CD4-positive, alpha-beta T cell treated with Interleukin-15 for 4 hours (primary cell): ENCODE measurements around the gene TSPAN5.

Experiments
- DNase-seq: peaks from one replicate; pipeline ENCODE4 v3.0.0-alpha.2; 2020; ENCODE audit warnings: low spot score

Gene TSPAN5

GRCh38 chr4:98673288-98673644 is 14.9 kb upstream of the TSPAN5 start:
- DNase-seq, result no peak

- DNase-seq, result no peak
These were observed 14.3 kb upstream of the TSPAN5 start for GRCh38 chr4:98672583-98673287.

- no peak for DNase-seq
These were observed 12.7 kb upstream of the TSPAN5 start for GRCh38 chr4:98671131-98671530.

- no peak for DNase-seq
These were observed 11.8 kb upstream of the TSPAN5 start for GRCh38 chr4:98670186-98670585.

- DNase-seq, result no peak
These were observed 11.2 kb upstream of the TSPAN5 start for GRCh38 chr4:98669577-98669976.

GRCh38 chr4:98664959-98665358 is 6.5 kb upstream of the TSPAN5 start:
- no peak for DNase-seq

- peak; percentile 84 for DNase-seq
These were observed 5.0 kb upstream of the TSPAN5 start for GRCh38 chr4:98663226-98664006.

- DNase-seq, result peak; percentile 43
These were observed 4.3 kb upstream of the TSPAN5 start for GRCh38 chr4:98662626-98663225.

- no peak for DNase-seq
These were observed 3.6 kb upstream of the TSPAN5 start for GRCh38 chr4:98662055-98662453.

- DNase-seq, result peak; percentile 13
These were observed 3.1 kb upstream of the TSPAN5 start for GRCh38 chr4:98661371-98662054.

- no peak for DNase-seq
These were observed 1.5 kb upstream of the TSPAN5 start for GRCh38 chr4:98659741-98660462.

- DNase-seq, result no peak
These were observed 738 bp upstream of the TSPAN5 start for GRCh38 chr4:98659106-98659592.

- peak; percentile 32 for DNase-seq
These were observed 702 bp downstream of the TSPAN5 start for GRCh38 chr4:98657531-98658286.

- DNase-seq, result no peak
These were observed 1.5 kb downstream of the TSPAN5 start for GRCh38 chr4:98656886-98657285.

- no peak for DNase-seq
These were observed 2.0 kb downstream of the TSPAN5 start for GRCh38 chr4:98656443-98656842.

- no peak for DNase-seq
These were observed 4.2 kb downstream of the TSPAN5 start for GRCh38 chr4:98653890-98654867.

GRCh38 chr4:98652996-98653395 is 5.4 kb downstream of the TSPAN5 start:
- no peak for DNase-seq

- no peak for DNase-seq
These were observed 9.8 kb downstream of the TSPAN5 start for GRCh38 chr4:98648602-98649001.

- DNase-seq, result no peak
These were observed 12.0 kb downstream of the TSPAN5 start for GRCh38 chr4:98646422-98646821.

- DNase-seq, result no peak
These were observed 12.9 kb downstream of the TSPAN5 start for GRCh38 chr4:98645527-98645926.
